Measurements from ENCODE around the gene GALNT9. TPM values are rescaled to one million over a fixed set of nuclear protein-coding genes. Genes with fewer than 3 reads are reported as not detected.
"Not testable (repeated sequence)": the region's sequence is repeated elsewhere in the genome, so short reads cannot be mapped to it uniquely, and the experiment has no call there.

The GALNT9 gene
- total RNA-seq, 1 donor from 2014 or later, result not detected

GRCh38 chr12:132255642-132256041 lies 73.7 kb downstream of the GALNT9 start:
- H3K27me3 ChIP-seq (ENCODE audit: low read depth), result peaks cover 51% of the 10 kb centered on the region
- no peaks in the 10 kb centered on the region for H3K4me1 ChIP-seq
- H3K4me3 ChIP-seq, result no peak overlapping the region
- intact Hi-C loops (cut with micrococcal nuclease), result no loop called here
- H3K36me3 ChIP-seq, result no peaks in the 10 kb centered on the region
- no peaks in the 10 kb centered on the region for H3K9me3 ChIP-seq (replicated peaks)
- TF ChIP-seq CTCF (IDR thresholded peaks at IDR 0.05; ENCODE audit: borderline replicate concordance), result no peak
- H3K27ac ChIP-seq (replicated peaks), result no peak overlapping the region
- DNase-seq, result no peak

GRCh38 chr12:132253698-132254480 lies 75.5 kb downstream of the GALNT9 start:
- no peak for DNase-seq
- H3K27me3 ChIP-seq (ENCODE audit: low read depth), result peaks cover 42% of the 10 kb centered on the region
- no peaks in the 10 kb centered on the region for H3K4me1 ChIP-seq
- intact Hi-C loops (cut with micrococcal nuclease), result no loop called here
- no peaks in the 10 kb centered on the region for H3K9me3 ChIP-seq (replicated peaks)
- H3K36me3 ChIP-seq, result no peaks in the 10 kb centered on the region
- no peak overlapping the region for H3K27ac ChIP-seq (replicated peaks)
- no peak for TF ChIP-seq CTCF (IDR thresholded peaks at IDR 0.05; ENCODE audit: borderline replicate concordance)
- no peak overlapping the region for H3K4me3 ChIP-seq

GRCh38 chr12:132252981-132253380 lies 76.4 kb downstream of the GALNT9 start:
- H3K27ac ChIP-seq (replicated peaks); intact Hi-C loops (cut with micrococcal nuclease); H3K4me3 ChIP-seq; DNase-seq; H3K9me3 ChIP-seq (replicated peaks); H3K36me3 ChIP-seq; H3K4me1 ChIP-seq: not testable (repeated sequence)
- H3K27me3 ChIP-seq (ENCODE audit: low read depth), result peaks cover 33% of the 10 kb centered on the region

GRCh38 chr12:132251741-132252490 lies 77.5 kb downstream of the GALNT9 start:
- Histone ChIP-seq H3K9me3 (replicated peaks) (no peaks in the 10 kb centered on the region), H3K4me3 (no peak overlapping the region), H3K27me3 (ENCODE audit: low read depth) (peaks cover 30% of the 10 kb centered on the region), H3K4me1 (no peaks in the 10 kb centered on the region), H3K36me3 (no peaks in the 10 kb centered on the region), H3K27ac (replicated peaks) (no peak overlapping the region)
- intact Hi-C loops (cut with micrococcal nuclease), result no loop called here
- no peak for TF ChIP-seq CTCF (IDR thresholded peaks at IDR 0.05; ENCODE audit: borderline replicate concordance)
- DNase-seq, result no peak

GRCh38 chr12:132251310-132251709 lies 78.1 kb downstream of the GALNT9 start:
- Histone ChIP-seq H3K4me1 (no peaks in the 10 kb centered on the region), H3K27ac (replicated peaks) (no peak overlapping the region), H3K36me3 (no peaks in the 10 kb centered on the region), H3K9me3 (replicated peaks) (no peaks in the 10 kb centered on the region), H3K27me3 (ENCODE audit: low read depth) (peaks cover 31% of the 10 kb centered on the region), H3K4me3 (no peak overlapping the region)
- no peak for TF ChIP-seq CTCF (IDR thresholded peaks at IDR 0.05; ENCODE audit: borderline replicate concordance)
- intact Hi-C loops (cut with micrococcal nuclease), result no loop called here
- no peak for DNase-seq

- H3K36me3 ChIP-seq, result no peaks in the 10 kb centered on the region
- no peak for DNase-seq
- no peak for TF ChIP-seq CTCF (IDR thresholded peaks at IDR 0.05; ENCODE audit: borderline replicate concordance)
- peaks cover 31% of the 10 kb centered on the region for H3K27me3 ChIP-seq (ENCODE audit: low read depth)
- no peaks in the 10 kb centered on the region for H3K4me1 ChIP-seq
- no peaks in the 10 kb centered on the region for H3K9me3 ChIP-seq (replicated peaks)
- no peak overlapping the region for H3K4me3 ChIP-seq
- H3K27ac ChIP-seq (replicated peaks), result no peak overlapping the region
- intact Hi-C loops (cut with micrococcal nuclease), result no loop called here
These were observed 78.7 kb downstream of the GALNT9 start for GRCh38 chr12:132250707-132251106.

Measured in left ventricle myocardium inferior (tissue), 1 donor.